A549 (cell line): ENCODE results near the gene PNPLA8. TPM values are rescaled to one million over a fixed set of nuclear protein-coding genes. Genes with fewer than 3 reads are reported as not detected.

Source experiments
- ATAC-seq, 2 experiments: fragments of 200-7000 bp in 1 of 2; fragments of >200 bp in 1 of 2; cut with Nextera tagmentation in 1 of 2; cut with Tn5 transposase in 1 of 2; 3 replicates each; pipeline versions ENCODE4 v1.8.0 to v1.9.1; 2018 to 2020; ENCODE audit warnings: mild to moderate bottlenecking in 1 of 2, moderate library complexity in 1 of 2
- CTCF ChIA-PET: fragments of 300-600 bp; sonication (Branson Sonifier 250); formaldehyde crosslinking; extraction: SDS; loops from one replicate; lab custom pipeline; 2021; ENCODE audit warnings: antibody characterized with exemption, inconsistent platforms; lab: Yijun Ruan, JAX
- POLR2A ChIA-PET: fragments of 350-600 bp; formaldehyde crosslinking; extraction: SDS; loops from one replicate; lab custom pipeline; 2021; ENCODE audit warnings: antibody characterized with exemption, inconsistent platforms; lab: Yijun Ruan, JAX
- DNase-seq, 2 experiments: peaks; one replicate each; pipeline versions ENCODE4 v3.0.0 to v3.0.0-alpha.2; 2011 to 2016; ENCODE audit warnings: low read depth in 1 of 2, low spot score in 1 of 2
- FAIRE-seq: peaks from 2 replicates; lab custom pipeline; 2011; peaks lifted over from hg19 to GRCh38; lab: Jason Lieb, UNC
- H3K27ac ChIP-seq, 2 experiments: fragments of >200 bp; sonication (Bioruptor Twin); formaldehyde crosslinking; 3 replicates each; pipeline ENCODE4 v1.5.1; 2016 to 2017
- H3K4me1 ChIP-seq: fragments of >200 bp; sonication (Bioruptor Twin); formaldehyde crosslinking; 3 replicates; pipeline ENCODE4 v1.6.1; 2016
- H3K4me2 ChIP-seq: fragments of >200 bp; sonication (Bioruptor Twin); formaldehyde crosslinking; 3 replicates; pipeline ENCODE4 v1.6.1; 2016
- H3K4me3 ChIP-seq: fragments of >200 bp; sonication (Bioruptor Twin); formaldehyde crosslinking; 3 replicates; pipeline ENCODE4 v1.5.1; 2016
- H3K9me3 ChIP-seq: fragments of >200 bp; sonication (Bioruptor Twin); formaldehyde crosslinking; 3 replicates; pipeline ENCODE4 v1.6.1; 2016
- BHLHE40 ChIP-seq: IDR thresholded peaks from 2 replicates; pipeline ENCODE4 v1.6.1; 2012; ENCODE audit warnings: low read depth, low read length, inconsistent platforms
- CBX2 ChIP-seq: fragments of 200-600 bp; sonication (generic); IDR thresholded peaks from 2 replicates; pipeline ENCODE4 v1.6.1; 2016; ENCODE audit warnings: low read depth, mild to moderate bottlenecking, borderline replicate concordance
- CEBPB ChIP-seq, 2 experiments: fragments of >200 bp in 1 of 2; sonication (Bioruptor Twin) in 1 of 2; formaldehyde crosslinking in 1 of 2; IDR thresholded peaks; 2 replicates each; pipeline ENCODE4 v1.6.1; 2012 to 2016
- CHD4 ChIP-seq: fragments of 200-600 bp; sonication (generic); IDR thresholded peaks from 2 replicates; pipeline ENCODE4 v1.6.1; 2016; ENCODE audit warnings: antibody characterized with exemption, mild to moderate bottlenecking, borderline replicate concordance
- EHMT2 ChIP-seq: fragments of 200-600 bp; sonication (generic); IDR thresholded peaks from 2 replicates; pipeline ENCODE4 v1.6.1; 2016; ENCODE audit warnings: antibody characterized with exemption, low read depth, mild to moderate bottlenecking, moderate library complexity
- GATA3 ChIP-seq: IDR thresholded peaks from 2 replicates; pipeline ENCODE4 v1.6.1; 2012; ENCODE audit warnings: borderline replicate concordance
- HOXA7 ChIP-seq: fragments of 250-450 bp; sonication (Bioruptor Pico); IDR thresholded peaks from 2 replicates; pipeline ENCODE4 v1.5.0; 2020; ENCODE audit warnings: mild to moderate bottlenecking, moderate library complexity
- HOXB5 ChIP-seq: fragments of 250-450 bp; sonication (Bioruptor Pico); IDR thresholded peaks from 2 replicates; pipeline ENCODE4 v1.5.0; 2020; ENCODE audit warnings: mild to moderate bottlenecking, moderate library complexity
- JUNB ChIP-seq: fragments of >200 bp; sonication (Bioruptor Twin); formaldehyde crosslinking; IDR thresholded peaks from 2 replicates; pipeline ENCODE4 v1.6.1; 2016
- MYC ChIP-seq: IDR thresholded peaks from 2 replicates; pipeline ENCODE4 v1.6.1; 2012; ENCODE audit warnings: mild to moderate bottlenecking, inconsistent platforms, low read length, improper control_type of control experiment, borderline replicate concordance
- NR3C1 ChIP-seq: fragments of >200 bp; sonication (Bioruptor Twin); formaldehyde crosslinking; IDR thresholded peaks from 3 replicates; pipeline ENCODE4 v1.6.1; 2017
- PBX3 ChIP-seq: IDR thresholded peaks from 2 replicates; pipeline ENCODE4 v1.6.1; 2012
- POLR2A ChIP-seq: IDR thresholded peaks from 2 replicates; pipeline ENCODE4 v1.6.1; 2012; ENCODE audit warnings: mild to moderate bottlenecking, low read length
- RCOR1 ChIP-seq: fragments of 150-350 bp; IDR thresholded peaks from 2 replicates; pipeline ENCODE4 v1.6.1; 2014; ENCODE audit warnings: antibody characterized with exemption, low read length, low read depth
- RNF2 ChIP-seq: fragments of 200-600 bp; sonication (generic); IDR thresholded peaks from 2 replicates; pipeline ENCODE4 v1.6.1; 2016; ENCODE audit warnings: low read depth, mild to moderate bottlenecking, antibody characterized with exemption, moderate library complexity, borderline replicate concordance
- SREBF2 ChIP-seq: fragments of 450-650 bp; IDR thresholded peaks from 2 replicates; pipeline ENCODE4 v1.6.1; 2014; ENCODE audit warnings: mild to moderate bottlenecking, moderate library complexity
- TP53 ChIP-seq: fragments of 250-450 bp; sonication (Bioruptor Pico); IDR thresholded peaks from 2 replicates; pipeline ENCODE4 v1.5.0; 2021; ENCODE audit warnings: mild to moderate bottlenecking, moderate library complexity
- ZC3H11A ChIP-seq: fragments of 450-650 bp; IDR thresholded peaks from 2 replicates; pipeline ENCODE4 v1.6.1; 2014; ENCODE audit warnings: antibody characterized with exemption, mild to moderate bottlenecking
- ZNF302 ChIP-seq: fragments of 250-450 bp; sonication (Bioruptor Pico); IDR thresholded peaks from 2 replicates; pipeline ENCODE4 v1.9.0; 2021; ENCODE audit warnings: inconsistent platforms, mild to moderate bottlenecking, moderate library complexity
- WGBS: methylation state at CpG from one replicate; pipeline ENCODE4 v1.1.6; 2017; ENCODE audit errors: missing lambda C conversion rate; 5-methylcytosine and 5-hydroxymethylcytosine counted together
- polyA plus RNA-seq, 4 experiments: library from polyadenylated mRNA; depleted of rRNA in 3 of 4; stranded (reverse); fragments of >200 nt; fragmentation: RNase III in 1 of 4; extraction: RNeasy Plus Mini Kit Qiagen cat#74134 plus additional on column Dnase treatment in 1 of 4; gene quantifications; 2 replicates in 3 of 4; 3 replicates in 1 of 4; pipeline ENCODE4 v1.2.3, GENCODE V29; 2011 to 2017
- TF ChIP-seq, protein P1 (sequence below): fragments of 250-450 bp; sonication (Bioruptor Pico); IDR thresholded peaks from 2 replicates; pipeline ENCODE4 v1.5.0; 2021; ENCODE audit warnings: mild to moderate bottlenecking, moderate library complexity, borderline replicate concordance

PNPLA8 gene
- polyA plus RNA-seq, 2 of the 4 experiments (the other 2 are of a cell fraction): 16.1 to 29.6 TPM

DNA sequence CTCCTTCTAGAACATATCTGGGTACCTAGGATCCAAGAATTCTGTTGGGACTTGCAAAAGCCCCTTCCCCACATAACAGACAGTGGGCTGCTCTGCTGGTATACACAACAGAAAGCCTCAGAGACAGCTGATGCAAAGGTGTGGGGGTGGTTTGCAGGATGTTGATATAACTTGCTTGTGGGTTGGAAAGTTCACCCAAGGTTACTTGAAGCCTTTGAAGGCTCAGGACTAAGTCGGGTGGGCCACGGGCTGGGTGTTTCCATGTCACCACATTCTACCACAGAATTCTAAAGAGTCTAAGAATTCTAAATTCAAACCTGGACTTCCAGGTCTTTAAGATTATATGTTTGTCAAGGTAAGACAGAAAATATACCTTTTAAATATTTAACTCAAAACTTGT, 62.3 kb downstream of the PNPLA8 start:
- WGBS: 57% methylated on average over 2 of the region's 2 CpGs

DNA sequence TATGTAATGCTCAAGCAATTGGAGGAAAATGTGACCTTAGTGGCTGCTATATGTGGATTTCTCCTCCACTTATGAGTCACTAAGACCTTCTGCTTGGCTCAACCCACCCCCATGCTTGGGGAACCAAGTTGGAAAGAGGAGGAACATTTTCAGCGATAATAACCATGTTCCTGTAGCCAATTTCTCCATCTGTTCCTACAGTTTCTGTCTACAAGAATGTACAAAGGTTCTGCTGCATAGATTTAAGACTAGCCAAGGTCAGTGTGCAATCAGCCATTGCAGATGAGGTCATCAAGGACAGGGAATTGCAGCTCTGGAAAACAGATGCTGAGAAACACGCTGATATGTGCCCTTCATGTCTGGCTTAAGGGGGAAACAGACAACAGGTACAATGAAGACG, 64.1 kb downstream of the PNPLA8 start:
- H3K4me3 ChIP-seq: no peak overlapping the region
- no peak overlapping the region for H3K4me2 ChIP-seq
- FAIRE-seq (no peak), DNase-seq (no peak), ATAC-seq (no peak)
- no peaks in the 10 kb centered on the region for H3K9me3 ChIP-seq
- CTCF ChIA-PET: interaction anchor here (1.1 to 1.5 kb wide), 2 partner anchors 9 to 280 kb away, joined by 3 to 4 read pairs; no protein-coding TSS in a partner anchor
- POLR2A ChIA-PET: no interaction called here
- WGBS: 71% methylated on average over 3 of the region's 3 CpGs
- H3K4me1 ChIP-seq: peaks cover 21% of the 10 kb centered on the region
- no peak overlapping the region for H3K27ac ChIP-seq
- TF ChIP-seq HOXB5 (CRISPR knock-in tag) (no peak), SREBF2 (no peak)

More for the DNA sequence above, 62.3 kb downstream of the PNPLA8 start:
- DNase-seq: no peak
- TF ChIP-seq, protein P1, sequence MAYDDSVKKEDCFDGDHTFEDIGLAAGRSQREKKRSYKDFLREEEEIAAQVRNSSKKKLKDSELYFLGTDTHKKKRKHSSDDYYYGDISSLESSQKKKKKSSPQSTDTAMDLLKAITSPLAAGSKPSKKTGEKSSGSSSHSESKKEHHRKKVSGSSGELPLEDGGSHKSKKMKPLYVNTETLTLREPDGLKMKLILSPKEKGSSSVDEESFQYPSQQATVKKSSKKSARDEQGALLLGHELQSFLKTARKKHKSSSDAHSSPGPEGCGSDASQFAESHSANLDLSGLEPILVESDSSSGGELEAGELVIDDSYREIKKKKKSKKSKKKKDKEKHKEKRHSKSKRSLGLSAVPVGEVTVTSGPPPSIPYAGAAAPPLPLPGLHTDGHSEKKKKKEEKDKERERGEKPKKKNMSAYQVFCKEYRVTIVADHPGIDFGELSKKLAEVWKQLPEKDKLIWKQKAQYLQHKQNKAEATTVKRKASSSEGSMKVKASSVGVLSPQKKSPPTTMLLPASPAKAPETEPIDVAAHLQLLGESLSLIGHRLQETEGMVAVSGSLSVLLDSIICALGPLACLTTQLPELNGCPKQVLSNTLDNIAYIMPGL (CRISPR knock-in tag): no peak
- no peak for TF ChIP-seq RCOR1
- TF ChIP-seq SREBF2: no peak
- TF ChIP-seq MYC: no peak
- TF ChIP-seq EHMT2: no peak
- no peak for TF ChIP-seq PBX3
- TF ChIP-seq GATA3: no peak
- TF ChIP-seq CEBPB (IDR thresholded peaks at IDR 0.05): no peak
- TF ChIP-seq CBX2: no peak
- TF ChIP-seq TP53 (CRISPR knock-in tag): no peak
- no peak for TF ChIP-seq ZC3H11A
- TF ChIP-seq HOXB5 (CRISPR knock-in tag): no peak
- TF ChIP-seq HOXA7 (CRISPR knock-in tag): no peak
- no peak for TF ChIP-seq CHD4
- TF ChIP-seq JUNB: no peak
- no peak for TF ChIP-seq POLR2A
- TF ChIP-seq NR3C1: no peak
- no peak for TF ChIP-seq RNF2
- TF ChIP-seq, all 56 proteins: peak for 0
- peaks cover 11% of the 10 kb centered on the region for H3K4me1 ChIP-seq
- FAIRE-seq (no peak), ATAC-seq (no peak)
- CTCF ChIA-PET: interaction anchor here (0.8 kb wide), 1 partner anchor 8 kb away, joined by 3 read pairs; the partner anchor contains the start of gene NRCAM
- no peaks in the 10 kb centered on the region for H3K9me3 ChIP-seq
- H3K4me3 ChIP-seq: no peak overlapping the region
- H3K4me2 ChIP-seq: no peak overlapping the region
- POLR2A ChIA-PET: no interaction called here
- no peak overlapping the region for H3K27ac ChIP-seq

GRCh38 chr7:108460964-108461363, 65.0 kb downstream of the PNPLA8 start:
- no peak for DNase-seq
- POLR2A ChIA-PET: no interaction called here
- TF ChIP-seq CEBPB (IDR thresholded peaks at IDR 0.05) (no peak), ZC3H11A (no peak), BHLHE40 (no peak), GATA3 (no peak), ZNF302 (CRISPR knock-in tag) (no peak)
- Histone ChIP-seq H3K4me2 (no peak overlapping the region), H3K9me3 (no peaks in the 10 kb centered on the region), H3K4me1 (peaks cover 23% of the 10 kb centered on the region), H3K4me3 (no peak overlapping the region), H3K27ac (peak overlapping the region; percentile 4 to 13; a peak in 2 of 6 replicates)
- no peak for ATAC-seq
- CTCF ChIA-PET: interaction anchor here (0.6 to 2.8 kb wide), 10 partner anchors 9 to 587 kb away, joined by 3 to 23 read pairs (median 4); no protein-coding TSS in a partner anchor
- WGBS: 85% methylated on average over 1 of the region's 1 CpG
- no peak for FAIRE-seq
